GM12865 (cell line): Measurements from ENCODE around the gene AP3S1.

Source experiments
- DNase-seq: peaks from one replicate; pipeline ENCODE4 v3.0.0; 2010; ENCODE audit warnings: low read depth
- H3K4me3 ChIP-seq: 2 replicates; pipeline ENCODE4 v1.5.1; 2011; ENCODE audit warnings: mild to moderate bottlenecking, low read depth, low read length, control low read depth
- TF ChIP-seq, protein P1 (sequence below): IDR thresholded peaks from 2 replicates; pipeline ENCODE4 v1.5.1; 2011; ENCODE audit warnings: low read length, control low read depth, low read depth, inconsistent platforms; ENCODE audit not compliant: insufficient read depth; ENCODE audit errors: missing control alignments

The AP3S1 gene

DNA sequence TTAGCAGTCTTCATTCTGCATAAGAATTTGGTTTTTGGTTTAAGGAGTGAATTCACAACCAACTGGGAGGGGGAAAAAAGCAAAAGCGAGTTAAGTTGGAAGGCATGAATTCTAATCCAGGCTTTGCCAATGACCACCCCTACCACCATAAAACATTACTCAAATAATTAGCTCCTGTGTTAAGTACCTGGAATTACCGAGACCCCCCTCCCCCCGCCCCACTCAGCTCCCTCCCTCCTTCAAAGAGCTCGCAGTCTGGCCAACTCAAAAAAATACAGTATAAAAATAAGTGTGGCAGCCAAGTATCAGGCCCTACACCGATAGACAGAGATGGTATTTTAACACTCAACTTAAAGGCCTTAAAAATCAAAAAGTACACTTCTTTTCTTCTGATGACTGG is 862 bp upstream of the AP3S1 start:
- H3K4me3 ChIP-seq: peak overlapping the region; percentile 73
- no peak for DNase-seq
- TF ChIP-seq, protein P1, sequence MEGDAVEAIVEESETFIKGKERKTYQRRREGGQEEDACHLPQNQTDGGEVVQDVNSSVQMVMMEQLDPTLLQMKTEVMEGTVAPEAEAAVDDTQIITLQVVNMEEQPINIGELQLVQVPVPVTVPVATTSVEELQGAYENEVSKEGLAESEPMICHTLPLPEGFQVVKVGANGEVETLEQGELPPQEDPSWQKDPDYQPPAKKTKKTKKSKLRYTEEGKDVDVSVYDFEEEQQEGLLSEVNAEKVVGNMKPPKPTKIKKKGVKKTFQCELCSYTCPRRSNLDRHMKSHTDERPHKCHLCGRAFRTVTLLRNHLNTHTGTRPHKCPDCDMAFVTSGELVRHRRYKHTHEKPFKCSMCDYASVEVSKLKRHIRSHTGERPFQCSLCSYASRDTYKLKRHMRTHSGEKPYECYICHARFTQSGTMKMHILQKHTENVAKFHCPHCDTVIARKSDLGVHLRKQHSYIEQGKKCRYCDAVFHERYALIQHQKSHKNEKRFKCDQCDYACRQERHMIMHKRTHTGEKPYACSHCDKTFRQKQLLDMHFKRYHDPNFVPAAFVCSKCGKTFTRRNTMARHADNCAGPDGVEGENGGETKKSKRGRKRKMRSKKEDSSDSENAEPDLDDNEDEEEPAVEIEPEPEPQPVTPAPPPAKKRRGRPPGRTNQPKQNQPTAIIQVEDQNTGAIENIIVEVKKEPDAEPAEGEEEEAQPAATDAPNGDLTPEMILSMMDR: no peak

DNA sequence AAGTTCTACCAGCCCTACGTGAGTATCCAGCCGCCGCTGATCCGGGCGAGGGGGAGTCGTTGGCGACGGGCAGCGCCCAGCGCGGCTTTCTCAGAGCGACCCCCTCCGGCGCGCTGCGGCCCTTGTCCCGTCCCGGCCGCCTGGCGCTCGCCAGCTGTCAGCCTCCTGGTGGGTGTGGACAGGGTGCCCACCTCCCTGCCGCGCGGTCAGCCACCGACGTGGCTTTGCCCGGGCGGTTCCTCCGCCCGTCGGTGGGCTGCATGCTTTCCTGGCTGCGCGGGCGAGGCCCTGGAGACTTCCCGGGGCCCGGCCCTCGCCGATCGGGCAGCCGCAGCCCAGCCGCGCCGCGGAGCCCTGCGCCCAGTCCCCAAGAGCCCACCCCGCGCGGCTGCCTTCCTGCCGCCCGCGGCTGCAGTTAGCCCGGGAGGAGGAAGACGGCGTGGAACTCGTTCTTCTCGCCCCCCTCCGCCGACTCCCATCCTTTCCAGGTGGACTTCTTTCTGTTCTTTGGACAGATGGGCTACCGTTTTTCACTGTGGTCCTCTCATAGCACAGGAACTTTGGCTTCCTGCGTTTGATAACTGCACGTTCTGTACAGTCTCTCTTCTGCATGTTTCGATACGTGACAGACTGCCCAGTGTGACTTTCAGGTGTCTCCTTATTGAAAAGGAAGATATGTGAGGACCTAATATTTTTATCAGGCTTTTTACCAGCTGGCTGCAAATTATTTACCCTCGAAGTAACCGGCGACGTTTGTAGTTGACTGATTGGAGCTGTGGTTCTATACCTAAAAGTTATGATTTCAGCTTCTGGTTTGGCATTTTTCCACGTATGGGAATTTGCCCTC is 577 bp downstream of the AP3S1 start:
- H3K4me3 ChIP-seq: peak overlapping the region; percentile 73
- DNase-seq: peak; percentile 54
- TF ChIP-seq, protein P1: no peak

DNA sequence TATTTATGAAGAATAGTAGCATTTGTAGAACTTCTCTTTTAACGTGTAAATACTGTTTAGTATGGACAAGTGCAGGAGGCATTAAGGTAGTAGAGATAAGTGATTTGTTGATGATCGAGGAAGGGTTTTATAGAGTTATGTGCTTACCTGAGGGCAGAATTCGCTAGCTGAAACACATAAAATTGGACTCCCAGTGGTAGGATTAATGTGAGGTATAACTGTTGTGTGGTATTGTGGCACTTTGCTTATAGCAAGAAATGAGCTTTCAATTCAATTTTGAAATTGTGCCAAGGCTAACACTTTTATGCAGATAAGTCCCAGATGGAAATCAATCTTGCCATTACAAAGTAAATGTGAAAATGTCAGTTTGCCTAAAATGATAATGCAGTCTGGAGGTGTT is 1.2 kb downstream of the AP3S1 start:
- DNase-seq: no peak
- TF ChIP-seq, protein P1: no peak
- H3K4me3 ChIP-seq: peak overlapping the region; percentile 73

DNA sequence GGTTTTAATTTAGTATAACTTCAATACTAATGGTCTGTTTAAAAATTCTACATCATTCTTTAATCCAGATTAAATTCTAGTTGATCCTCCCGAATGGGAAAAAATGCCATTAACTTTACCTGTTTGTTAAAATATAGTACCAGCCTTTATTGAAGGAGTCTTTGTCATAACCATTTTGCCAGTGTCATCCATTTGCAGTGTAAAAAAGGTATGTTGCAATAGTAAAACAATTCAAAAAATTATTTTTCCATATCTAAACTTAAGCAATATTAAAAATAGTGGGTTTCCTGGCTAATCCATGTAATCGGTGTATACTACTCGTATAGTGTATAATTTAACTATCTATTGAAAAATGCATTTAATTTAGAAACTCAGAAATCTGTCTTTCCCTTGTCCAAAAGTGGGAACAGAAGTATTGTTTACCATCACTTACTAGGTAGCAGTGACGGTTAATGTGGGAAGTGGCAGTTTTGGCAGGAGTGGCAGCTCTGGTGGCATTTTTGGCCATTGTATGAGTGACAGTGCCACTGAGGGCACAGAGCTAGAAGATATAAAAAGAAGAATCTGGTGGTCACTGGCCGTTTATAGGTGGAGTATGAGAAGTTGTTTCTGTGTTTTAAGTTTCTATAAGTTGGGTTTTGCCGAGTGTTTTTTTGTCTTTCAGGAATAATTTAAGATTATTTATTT is 1.9 kb downstream of the AP3S1 start:
- peak overlapping the region; percentile 73 for H3K4me3 ChIP-seq

DNA sequence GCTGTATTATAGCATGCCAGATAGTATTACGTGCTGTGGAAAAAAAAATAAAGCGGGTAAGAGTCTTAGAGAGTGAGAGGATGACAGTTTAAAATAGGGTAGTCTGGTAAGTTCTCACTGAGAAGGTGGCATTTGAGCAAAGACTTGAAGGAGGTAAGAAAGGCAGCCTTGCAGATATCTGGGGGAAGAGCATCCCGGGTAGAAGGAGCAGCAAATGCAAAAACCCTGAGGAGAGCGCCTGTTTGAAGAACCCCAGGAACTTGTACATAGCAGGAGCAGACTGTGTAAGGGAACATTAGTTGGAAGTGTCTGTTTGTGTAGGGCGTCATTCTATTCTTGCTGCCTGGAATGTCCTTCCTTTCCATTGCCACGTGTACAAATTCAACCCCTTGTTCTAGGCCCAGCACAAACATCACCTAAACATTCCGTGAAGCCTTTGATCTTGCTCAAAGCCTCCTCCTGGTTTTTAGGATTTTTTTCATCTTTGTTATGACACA is 2.6 kb downstream of the AP3S1 start:
- DNase-seq: no peak
- no peak overlapping the region for H3K4me3 ChIP-seq

More for the DNA sequence above, 1.9 kb downstream of the AP3S1 start:
- DNase-seq: no peak
- TF ChIP-seq, protein P1: no peak

DNA sequence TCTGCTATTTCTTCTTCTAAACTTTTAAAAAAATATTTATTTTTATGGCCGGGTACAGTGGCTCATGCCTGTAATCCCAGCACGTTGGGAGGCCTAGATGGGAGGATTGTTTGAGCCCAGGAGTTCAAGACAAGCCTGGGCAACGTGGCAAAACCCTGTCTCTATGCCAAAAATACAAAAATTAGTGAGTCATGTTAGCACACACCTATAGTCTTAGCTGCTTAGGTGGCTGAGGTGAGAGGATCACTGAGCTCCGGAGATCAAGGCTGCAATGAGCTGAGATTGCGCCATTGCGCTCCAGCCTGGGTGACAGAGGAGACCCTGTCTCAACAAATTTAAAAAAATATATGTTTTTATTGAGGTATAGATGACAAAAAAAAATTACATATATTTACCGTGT is 5.6 kb downstream of the AP3S1 start:
- TF ChIP-seq, protein P1: no peak

More for the DNA sequence above, 2.6 kb downstream of the AP3S1 start:
- TF ChIP-seq, protein P1: no peak

More for the DNA sequence above, 5.6 kb downstream of the AP3S1 start:
- H3K4me3 ChIP-seq: no peak overlapping the region
- no peak for DNase-seq
